Activated B cell treated with CpG ODN at 0.5 μM for 24 hours (primary cell): ENCODE data around the gene ATMIN. TPM values are rescaled to one million over a fixed set of nuclear protein-coding genes. Genes with fewer than 3 reads are reported as not detected.

Experiments
- ATAC-seq: fragments of 200-7000 bp; cut with Tn5 transposase; one replicate; pipeline ENCODE4 v1.10.0; 2021; ENCODE audit warnings: low read depth, mild to moderate bottlenecking, moderate library complexity
- CTCF ChIA-PET: fragments of 350-600 bp; sonication (Branson Sonifier 250); formaldehyde crosslinking; loops from one replicate; lab custom pipeline; 2021; ENCODE audit warnings: antibody characterized with exemption; lab: Charles Lee
- POLR2A ChIA-PET: fragments of 350-600 bp; sonication (Branson Sonifier 250); formaldehyde crosslinking; loops from one replicate; lab custom pipeline; 2021; ENCODE audit warnings: antibody characterized with exemption; lab: Charles Lee
- DNase-seq: peaks from one replicate; pipeline ENCODE4 v3.0.0; 2022
- H3K27ac Mint-ChIP-seq: one replicate; pipeline ENCODE4 v1.8.0; 2020; ENCODE audit warnings: mixed read lengths
- H3K27me3 Mint-ChIP-seq: one replicate; pipeline ENCODE4 v1.8.0; 2021; ENCODE audit warnings: mixed read lengths
- H3K36me3 Mint-ChIP-seq: one replicate; pipeline ENCODE4 v1.8.0; 2021; ENCODE audit warnings: low read depth, mixed read lengths
- H3K4me1 Mint-ChIP-seq: one replicate; pipeline ENCODE4 v1.8.0; 2021; ENCODE audit warnings: mixed read lengths
- H3K4me3 Mint-ChIP-seq: one replicate; pipeline ENCODE4 v1.8.0; 2020; ENCODE audit warnings: mild to moderate bottlenecking, mixed read lengths
- H3K9me3 Mint-ChIP-seq: one replicate; pipeline ENCODE4 v1.8.0; 2020; ENCODE audit warnings: mixed read lengths
- CTCF ChIP-seq: fragments of 200-600 bp; IDR thresholded peaks from one replicate; pipeline ENCODE4 v1.8.0; 2022; ENCODE audit warnings: antibody characterized with exemption, mild to moderate bottlenecking
- intact Hi-C: fragments of 100-400 bp; cut with micrococcal nuclease; formaldehyde crosslinking; loops from one replicate; pipeline ENCODE4 v1.15.1; 2024
- total RNA-seq: library from RNA; stranded (reverse); gene quantifications from 2 replicates; pipeline ENCODE4 v1.2.3, GENCODE V29; 2022

Gene ATMIN
- total RNA-seq, 1 donor from 2014 or later, result 31.0 TPM

- no peak overlapping the region for H3K27ac Mint-ChIP-seq
- no peak overlapping the region for H3K4me3 Mint-ChIP-seq
- H3K9me3 Mint-ChIP-seq, result no peaks in the 10 kb centered on the region
- DNase-seq (peak; percentile 92), ATAC-seq (peak; percentile 85)
- no peaks in the 10 kb centered on the region for H3K36me3 Mint-ChIP-seq
- peaks cover 3% of the 10 kb centered on the region for H3K4me1 Mint-ChIP-seq
- no peaks in the 10 kb centered on the region for H3K27me3 Mint-ChIP-seq
- TF ChIP-seq CTCF, result no peak
- CTCF ChIA-PET, result interaction anchor here (1.5 to 3.4 kb wide), 2 partner anchors 41 to 72 kb away, joined by 3 to 21 read pairs; partner anchors contain the start of gene ATMIN
- POLR2A ChIA-PET, result interaction anchor here (0.5 to 2.9 kb wide), 10 partner anchors 14 to 428 kb away, joined by 3 to 24 read pairs (median 4); partner anchors contain the start of genes ATMIN, CENPN, CMC2 and GAN
- intact Hi-C loops, result loop anchor here (1.0 to 10.0 kb wide), 6 partner anchors 20 to 1094 kb away; partner anchors contain the start of genes ATMIN, CDYL2, CENPN and GAN
Observed at GRCh38 chr16:81076566-81077075, 41.0 kb downstream of the ATMIN start.

- Mint-ChIP-seq H3K9me3 (no peaks in the 10 kb centered on the region), H3K4me3 (peak within 1 kb of the TSS; percentile 28), H3K27ac (no peak within 1 kb of the TSS), H3K27me3 (no peaks in the 10 kb centered on the region), H3K36me3 (no peaks in the 10 kb centered on the region), H3K4me1 (peaks cover 3% of the 10 kb centered on the region)
- intact Hi-C loops, result loop anchor here (1.0 to 10.0 kb wide), 4 partner anchors 19 to 1093 kb away; partner anchors contain the start of genes CDYL2, GAN, GCSH and MPHOSPH6
- peak; percentile 77 for ATAC-seq
- no peak for TF ChIP-seq CTCF
- POLR2A ChIA-PET, result interaction anchor here (0.6 to 2.9 kb wide), 10 partner anchors 14 to 237 kb away, joined by 3 to 24 read pairs (median 4); partner anchors contain the start of genes ATMIN, CENPN, CMC2 and GAN
- DNase-seq, result peak; percentile 99
- CTCF ChIA-PET, result interaction anchor here (0.6 to 3.4 kb wide), 3 partner anchors 42 to 73 kb away, joined by 3 to 21 read pairs (median 3); partner anchors contain the start of gene ATMIN
Observed at GRCh38 chr16:81077076-81077940, 41.7 kb downstream of the ATMIN start, which contains the start of gene C16orf46. TSS of gene C16orf46 (minus strand) at chr16:81077238. CDS start at chr16:81063955, 13,283 bp downstream.

DNA sequence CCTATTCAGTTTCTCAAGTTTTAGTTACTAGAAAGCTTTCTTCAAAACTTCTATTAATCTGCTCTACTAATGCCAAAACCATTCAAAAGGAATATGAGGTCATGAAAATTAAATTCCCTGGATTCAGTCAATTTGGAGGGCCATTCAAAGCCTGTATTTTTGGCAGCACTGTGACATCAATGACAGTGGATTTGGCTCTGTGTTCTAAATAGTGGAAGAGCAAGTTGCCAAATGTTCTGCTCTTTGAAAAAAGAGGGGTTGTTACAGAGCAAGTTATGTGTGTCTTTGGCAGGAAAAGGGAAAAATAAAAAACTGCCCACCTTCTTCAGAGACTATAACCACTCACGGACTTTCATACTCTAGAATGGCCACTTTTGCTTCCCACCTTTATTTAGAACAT is 44.6 kb downstream of the ATMIN start:
- no peak overlapping the region for H3K4me3 Mint-ChIP-seq
- peaks cover 3% of the 10 kb centered on the region for H3K4me1 Mint-ChIP-seq
- intact Hi-C loops, result no loop called here
- no peak for TF ChIP-seq CTCF
- DNase-seq, result no peak
- POLR2A ChIA-PET, result no interaction called here
- H3K27me3 Mint-ChIP-seq, result no peaks in the 10 kb centered on the region
- no peak overlapping the region for H3K27ac Mint-ChIP-seq
- CTCF ChIA-PET, result no interaction called here
- ATAC-seq, result no peak
- H3K9me3 Mint-ChIP-seq, result no peaks in the 10 kb centered on the region
- H3K36me3 Mint-ChIP-seq, result no peaks in the 10 kb centered on the region

DNA sequence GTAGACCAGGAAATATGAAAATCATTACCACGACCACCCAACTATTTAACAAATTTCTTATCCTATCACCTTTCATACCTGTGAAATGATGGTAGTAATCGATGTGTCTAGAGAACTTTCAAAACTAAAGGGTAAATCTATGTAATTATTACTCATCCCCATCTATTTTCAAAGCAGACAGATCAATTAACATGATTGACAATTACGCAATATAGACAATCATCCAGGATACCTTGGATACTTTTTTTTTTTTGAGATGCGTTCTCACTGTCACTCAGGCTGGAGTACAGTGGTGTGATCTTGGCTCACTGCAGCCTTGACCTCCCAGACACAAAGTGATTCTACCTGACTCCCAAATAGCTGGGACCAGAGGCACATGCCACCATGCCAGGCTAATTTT is 45.4 kb downstream of the ATMIN start:
- POLR2A ChIA-PET, result no interaction called here
- intact Hi-C loops, result no loop called here
- ATAC-seq (no peak), DNase-seq (no peak)
- no peak overlapping the region for H3K4me3 Mint-ChIP-seq
- H3K36me3 Mint-ChIP-seq, result no peaks in the 10 kb centered on the region
- peaks cover 3% of the 10 kb centered on the region for H3K4me1 Mint-ChIP-seq
- no peaks in the 10 kb centered on the region for H3K9me3 Mint-ChIP-seq
- CTCF ChIA-PET, result no interaction called here
- no peaks in the 10 kb centered on the region for H3K27me3 Mint-ChIP-seq
- TF ChIP-seq CTCF, result no peak
- no peak overlapping the region for H3K27ac Mint-ChIP-seq

DNA sequence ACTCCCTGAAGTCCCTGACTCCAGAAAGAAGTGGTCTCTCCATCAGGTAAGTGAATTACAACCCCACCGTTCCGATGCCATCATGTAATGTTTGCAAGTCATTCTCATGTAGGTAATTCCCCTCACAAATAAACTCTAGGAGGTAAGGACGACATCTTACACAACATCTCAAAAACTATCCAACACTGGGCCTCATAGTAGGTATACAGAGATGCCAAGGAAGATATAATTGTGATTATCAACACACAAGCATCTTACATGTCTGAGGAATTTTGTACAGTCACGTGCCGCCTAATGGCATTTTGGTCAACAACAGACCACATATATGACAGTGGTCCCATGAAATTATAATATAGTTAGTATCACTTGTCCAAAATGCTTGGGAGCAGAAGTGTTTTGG is 53.2 kb downstream of the ATMIN start:
- ATAC-seq, result no peak
- no peaks in the 10 kb centered on the region for H3K27me3 Mint-ChIP-seq
- no peak for DNase-seq
- intact Hi-C loops, result no loop called here
- H3K36me3 Mint-ChIP-seq, result peaks cover 3% of the 10 kb centered on the region
- H3K9me3 Mint-ChIP-seq, result no peaks in the 10 kb centered on the region
- no peaks in the 10 kb centered on the region for H3K4me1 Mint-ChIP-seq
- H3K4me3 Mint-ChIP-seq, result no peak overlapping the region
- ChIA-PET CTCF (no interaction called here), POLR2A (no interaction called here)
- TF ChIP-seq CTCF, result no peak
- no peak overlapping the region for H3K27ac Mint-ChIP-seq
